Measurements from ENCODE around the gene TMEM119. TPM values are rescaled to one million over a fixed set of nuclear protein-coding genes. Genes with fewer than 3 reads are reported as not detected.

TMEM119 gene
- total RNA-seq, 2 experiments from 2014 or later = 0.11 to 0.48 TPM

GRCh38 chr12:108609537-108610335, 11.9 kb upstream of the TMEM119 start:
- POLR2A ChIA-PET = no interaction called here
- peaks cover 18% of the 10 kb centered on the region for H3K4me1 Mint-ChIP-seq
- H3K27me3 Mint-ChIP-seq = peaks cover 4% of the 10 kb centered on the region
- ATAC-seq (ENCODE audit: low read depth) (no peak), DNase-seq (no peak)
- peaks cover 8% of the 10 kb centered on the region for H3K9me3 Mint-ChIP-seq
- H3K36me3 Mint-ChIP-seq = peaks cover 3% of the 10 kb centered on the region
- no peak overlapping the region for H3K4me3 Mint-ChIP-seq
- no peak overlapping the region for H3K27ac Mint-ChIP-seq

- ATAC-seq (ENCODE audit: low read depth) (no peak), DNase-seq (no peak)
- peaks cover 8% of the 10 kb centered on the region for H3K9me3 Mint-ChIP-seq
- H3K27ac Mint-ChIP-seq = no peak overlapping the region
- POLR2A ChIA-PET = no interaction called here
- H3K27me3 Mint-ChIP-seq = peaks cover 6% of the 10 kb centered on the region
- peaks cover 14% of the 10 kb centered on the region for H3K4me1 Mint-ChIP-seq
- peaks cover 3% of the 10 kb centered on the region for H3K36me3 Mint-ChIP-seq
- no peak overlapping the region for H3K4me3 Mint-ChIP-seq
Measured at GRCh38 chr12:108608616-108609015, 10.7 kb upstream of the TMEM119 start.

GRCh38 chr12:108607981-108608600, 10.2 kb upstream of the TMEM119 start:
- Mint-ChIP-seq H3K4me3 (no peak overlapping the region), H3K27ac (no peak overlapping the region), H3K4me1 (peaks cover 14% of the 10 kb centered on the region), H3K27me3 (peaks cover 6% of the 10 kb centered on the region), H3K9me3 (peaks cover 8% of the 10 kb centered on the region), H3K36me3 (peaks cover 3% of the 10 kb centered on the region)
- DNase-seq (no peak), ATAC-seq (ENCODE audit: low read depth) (no peak)
- POLR2A ChIA-PET = interaction anchor here (0.6 kb wide), 1 partner anchor 198 kb away, joined by 3 read pairs; no protein-coding TSS in a partner anchor

- POLR2A ChIA-PET = interaction anchor here (1.2 kb wide), 1 partner anchor 29 kb away, joined by 3 read pairs; no protein-coding TSS in a partner anchor
- H3K27ac Mint-ChIP-seq = peak overlapping the region; percentile 86
- peaks cover 8% of the 10 kb centered on the region for H3K9me3 Mint-ChIP-seq
- no peak for DNase-seq
- peaks cover 8% of the 10 kb centered on the region for H3K27me3 Mint-ChIP-seq
- peaks cover 6% of the 10 kb centered on the region for H3K4me1 Mint-ChIP-seq
- no peak overlapping the region for H3K4me3 Mint-ChIP-seq
- ATAC-seq (ENCODE audit: low read depth) = no peak
- peaks cover 3% of the 10 kb centered on the region for H3K36me3 Mint-ChIP-seq
Measured at GRCh38 chr12:108606492-108606891, 8.6 kb upstream of the TMEM119 start.

- POLR2A ChIA-PET = interaction anchor here (1.2 kb wide), 1 partner anchor 30 kb away, joined by 3 read pairs; no protein-coding TSS in a partner anchor
- Mint-ChIP-seq H3K27ac (peak overlapping the region; percentile 86), H3K36me3 (peaks cover 3% of the 10 kb centered on the region), H3K4me1 (peaks cover 6% of the 10 kb centered on the region), H3K4me3 (peak overlapping the region; percentile 59), H3K9me3 (peaks cover 8% of the 10 kb centered on the region), H3K27me3 (peaks cover 8% of the 10 kb centered on the region)
- ATAC-seq (ENCODE audit: low read depth) (no peak), DNase-seq (no peak)
Measured at GRCh38 chr12:108605690-108606406, 8.0 kb upstream of the TMEM119 start.

GRCh38 chr12:108605000-108605689, 7.3 kb upstream of the TMEM119 start:
- Mint-ChIP-seq H3K9me3 (peaks cover 8% of the 10 kb centered on the region), H3K36me3 (peaks cover 3% of the 10 kb centered on the region), H3K4me1 (peaks cover 6% of the 10 kb centered on the region), H3K4me3 (peak overlapping the region; percentile 59), H3K27me3 (peaks cover 9% of the 10 kb centered on the region), H3K27ac (peak overlapping the region; percentile 86)
- POLR2A ChIA-PET = interaction anchor here (0.6 kb wide), 1 partner anchor 17 kb away, joined by 3 read pairs; no protein-coding TSS in a partner anchor
- DNase-seq = no peak
- ATAC-seq (ENCODE audit: low read depth) = no peak

- Mint-ChIP-seq H3K4me1 (peaks cover 6% of the 10 kb centered on the region), H3K27me3 (peaks cover 11% of the 10 kb centered on the region), H3K9me3 (peaks cover 8% of the 10 kb centered on the region), H3K4me3 (no peak overlapping the region), H3K27ac (no peak overlapping the region), H3K36me3 (peaks cover 3% of the 10 kb centered on the region)
- DNase-seq (no peak), ATAC-seq (ENCODE audit: low read depth) (no peak)
- POLR2A ChIA-PET = interaction anchor here (0.6 kb wide), 1 partner anchor 17 kb away, joined by 3 read pairs; no protein-coding TSS in a partner anchor
Measured at GRCh38 chr12:108604208-108604941, 6.5 kb upstream of the TMEM119 start.

GRCh38 chr12:108603743-108604142, 5.9 kb upstream of the TMEM119 start:
- POLR2A ChIA-PET = no interaction called here
- peaks cover 11% of the 10 kb centered on the region for H3K27me3 Mint-ChIP-seq
- ATAC-seq (ENCODE audit: low read depth) (no peak), DNase-seq (no peak)
- H3K27ac Mint-ChIP-seq = no peak overlapping the region
- H3K4me3 Mint-ChIP-seq = no peak overlapping the region
- peaks cover 8% of the 10 kb centered on the region for H3K9me3 Mint-ChIP-seq
- peaks cover 6% of the 10 kb centered on the region for H3K4me1 Mint-ChIP-seq
- H3K36me3 Mint-ChIP-seq = peaks cover 3% of the 10 kb centered on the region

GRCh38 chr12:108602976-108603704, 5.3 kb upstream of the TMEM119 start:
- Mint-ChIP-seq H3K9me3 (peaks cover 8% of the 10 kb centered on the region), H3K4me3 (no peak overlapping the region), H3K36me3 (peaks cover 3% of the 10 kb centered on the region), H3K27ac (no peak overlapping the region), H3K4me1 (peaks cover 6% of the 10 kb centered on the region), H3K27me3 (peaks cover 11% of the 10 kb centered on the region)
- DNase-seq (no peak), ATAC-seq (ENCODE audit: low read depth) (no peak)
- POLR2A ChIA-PET = no interaction called here

GRCh38 chr12:108602209-108602705, 4.4 kb upstream of the TMEM119 start:
- Mint-ChIP-seq H3K27ac (peak overlapping the region; percentile 51), H3K9me3 (peaks cover 8% of the 10 kb centered on the region), H3K27me3 (peaks cover 11% of the 10 kb centered on the region), H3K36me3 (peaks cover 3% of the 10 kb centered on the region), H3K4me1 (peaks cover 6% of the 10 kb centered on the region), H3K4me3 (no peak overlapping the region)
- POLR2A ChIA-PET = no interaction called here
- no peak for DNase-seq
- no peak for ATAC-seq (ENCODE audit: low read depth)

- Mint-ChIP-seq H3K27me3 (peaks cover 11% of the 10 kb centered on the region), H3K27ac (no peak overlapping the region), H3K4me3 (no peak overlapping the region), H3K36me3 (peaks cover 3% of the 10 kb centered on the region), H3K9me3 (peaks cover 5% of the 10 kb centered on the region), H3K4me1 (peaks cover 4% of the 10 kb centered on the region)
- DNase-seq (no peak), ATAC-seq (ENCODE audit: low read depth) (no peak)
- POLR2A ChIA-PET = no interaction called here
Measured at GRCh38 chr12:108600702-108601007, 2.8 kb upstream of the TMEM119 start.
